ENCODE results near the gene C1orf21. TPM values are rescaled to one million over a fixed set of nuclear protein-coding genes. Genes with fewer than 3 reads are reported as not detected.

C1orf21 gene
- total RNA-seq, 1 experiment from 2014 or later: 28.5 TPM

GRCh38 chr1:184433956-184434502 is 47.2 kb downstream of the C1orf21 start (continued):
- no peak for TF ChIP-seq ATF2 (CRISPR knock-in tag; IDR thresholded peaks at IDR 0.05; ENCODE audit: borderline replicate concordance, low read depth)
- no peak for TF ChIP-seq NR2C2 (CRISPR knock-in tag; IDR thresholded peaks at IDR 0.05)
- TF ChIP-seq ZBTB21 (CRISPR knock-in tag; IDR thresholded peaks at IDR 0.05; ENCODE audit: borderline replicate concordance): no peak
- TF ChIP-seq MYBL2 (CRISPR knock-in tag; IDR thresholded peaks at IDR 0.05): no peak
- no peak for TF ChIP-seq FOXJ3 (CRISPR knock-in tag; IDR thresholded peaks at IDR 0.05; ENCODE audit: borderline replicate concordance)

DNA sequence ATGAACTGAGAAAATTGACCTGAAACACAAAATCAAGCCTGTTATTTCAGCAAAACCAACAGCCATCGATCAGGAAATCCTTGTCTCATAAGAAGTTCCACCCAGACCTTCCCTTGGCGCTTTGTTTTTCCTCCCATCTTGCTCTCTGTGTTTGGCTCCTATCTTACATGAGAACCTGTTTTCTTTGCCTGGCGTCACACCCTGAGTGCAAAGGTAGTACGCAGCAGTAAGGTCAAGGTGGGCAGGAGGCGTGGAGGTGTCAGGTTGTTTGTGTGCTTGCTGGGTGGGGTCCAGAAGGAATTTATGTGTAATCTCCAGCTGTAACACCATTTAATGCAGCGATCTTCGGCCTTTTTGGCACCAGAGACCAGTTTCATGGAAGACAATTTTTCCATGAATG is 50.5 kb downstream of the C1orf21 start:
- Mint-ChIP-seq H3K9me3 (peaks cover 5% of the 10 kb centered on the region), H3K36me3 (no peaks in the 10 kb centered on the region)

More for the DNA sequence above, 50.5 kb downstream of the C1orf21 start:
- TF ChIP-seq NR1H2 (CRISPR knock-in tag; IDR thresholded peaks at IDR 0.05) (no peak), SP1 (CRISPR knock-in tag; conservative IDR thresholded peaks at IDR 0.05) (no peak), ZMAT4 (CRISPR knock-in tag; IDR thresholded peaks at IDR 0.05) (no peak), ZNF532 (CRISPR knock-in tag; IDR thresholded peaks at IDR 0.05; ENCODE audit: borderline replicate concordance) (no peak), ZNF219 (CRISPR knock-in tag; IDR thresholded peaks at IDR 0.05; ENCODE audit: borderline replicate concordance) (no peak), ETV6 (CRISPR knock-in tag; IDR thresholded peaks at IDR 0.05) (no peak), GRHL2 (CRISPR knock-in tag; IDR thresholded peaks at IDR 0.05; ENCODE audit: insufficient replicate concordance, severe bottlenecking) (no peak), MXD4 (CRISPR knock-in tag; IDR thresholded peaks at IDR 0.05; ENCODE audit: borderline replicate concordance) (no peak), EMX1 (CRISPR knock-in tag; IDR thresholded peaks at IDR 0.05) (no peak), ATF2 (CRISPR knock-in tag; IDR thresholded peaks at IDR 0.05; ENCODE audit: borderline replicate concordance, low read depth) (no peak)
- TF ChIP-seq, protein P1, sequence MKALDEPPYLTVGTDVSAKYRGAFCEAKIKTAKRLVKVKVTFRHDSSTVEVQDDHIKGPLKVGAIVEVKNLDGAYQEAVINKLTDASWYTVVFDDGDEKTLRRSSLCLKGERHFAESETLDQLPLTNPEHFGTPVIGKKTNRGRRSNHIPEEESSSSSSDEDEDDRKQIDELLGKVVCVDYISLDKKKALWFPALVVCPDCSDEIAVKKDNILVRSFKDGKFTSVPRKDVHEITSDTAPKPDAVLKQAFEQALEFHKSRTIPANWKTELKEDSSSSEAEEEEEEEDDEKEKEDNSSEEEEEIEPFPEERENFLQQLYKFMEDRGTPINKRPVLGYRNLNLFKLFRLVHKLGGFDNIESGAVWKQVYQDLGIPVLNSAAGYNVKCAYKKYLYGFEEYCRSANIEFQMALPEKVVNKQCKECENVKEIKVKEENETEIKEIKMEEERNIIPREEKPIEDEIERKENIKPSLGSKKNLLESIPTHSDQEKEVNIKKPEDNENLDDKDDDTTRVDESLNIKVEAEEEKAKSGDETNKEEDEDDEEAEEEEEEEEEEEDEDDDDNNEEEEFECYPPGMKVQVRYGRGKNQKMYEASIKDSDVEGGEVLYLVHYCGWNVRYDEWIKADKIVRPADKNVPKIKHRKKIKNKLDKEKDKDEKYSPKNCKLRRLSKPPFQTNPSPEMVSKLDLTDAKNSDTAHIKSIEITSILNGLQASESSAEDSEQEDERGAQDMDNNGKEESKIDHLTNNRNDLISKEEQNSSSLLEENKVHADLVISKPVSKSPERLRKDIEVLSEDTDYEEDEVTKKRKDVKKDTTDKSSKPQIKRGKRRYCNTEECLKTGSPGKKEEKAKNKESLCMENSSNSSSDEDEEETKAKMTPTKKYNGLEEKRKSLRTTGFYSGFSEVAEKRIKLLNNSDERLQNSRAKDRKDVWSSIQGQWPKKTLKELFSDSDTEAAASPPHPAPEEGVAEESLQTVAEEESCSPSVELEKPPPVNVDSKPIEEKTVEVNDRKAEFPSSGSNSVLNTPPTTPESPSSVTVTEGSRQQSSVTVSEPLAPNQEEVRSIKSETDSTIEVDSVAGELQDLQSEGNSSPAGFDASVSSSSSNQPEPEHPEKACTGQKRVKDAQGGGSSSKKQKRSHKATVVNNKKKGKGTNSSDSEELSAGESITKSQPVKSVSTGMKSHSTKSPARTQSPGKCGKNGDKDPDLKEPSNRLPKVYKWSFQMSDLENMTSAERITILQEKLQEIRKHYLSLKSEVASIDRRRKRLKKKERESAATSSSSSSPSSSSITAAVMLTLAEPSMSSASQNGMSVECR (CRISPR knock-in tag; IDR thresholded peaks at IDR 0.05; ENCODE audit: borderline replicate concordance): no peak
- no peak overlapping the region for H3K27ac Mint-ChIP-seq
- no peaks in the 10 kb centered on the region for H3K27me3 Mint-ChIP-seq (ENCODE audit: low read depth)
- DNase-seq (ENCODE audit: low spot score) (no peak), ATAC-seq (no peak)
- POLR2A ChIA-PET: no interaction called here
- no peak overlapping the region for H3K4me3 Mint-ChIP-seq
- H3K4me1 Mint-ChIP-seq: peaks cover 20% of the 10 kb centered on the region
- CTCF ChIA-PET: no interaction called here

All from WTC11 (cell line).